Activated gamma-delta T cell treated with Interleukin-2 at 50 U/mL for 16 hours (primary cell): ENCODE data around the gene MYZAP.

Experiments
- DNase-seq: peaks from one replicate; pipeline ENCODE4 v3.0.0-alpha.2; 2020

Gene MYZAP

GRCh38 chr15:57667171-57667849 is 75.6 kb downstream of the MYZAP start:
- no peak for DNase-seq

- no peak for DNase-seq
These were observed 76.3 kb downstream of the MYZAP start for GRCh38 chr15:57668016-57668415.

GRCh38 chr15:57671636-57672035 is 79.9 kb downstream of the MYZAP start:
- DNase-seq = no peak

- no peak for DNase-seq
These were observed 83.9 kb downstream of the MYZAP start for GRCh38 chr15:57675481-57676181.

- DNase-seq = no peak
These were observed 84.9 kb downstream of the MYZAP start for GRCh38 chr15:57676585-57676984.

GRCh38 chr15:57677204-57677603 is 85.5 kb downstream of the MYZAP start:
- DNase-seq = no peak

- DNase-seq = no peak
These were observed 88.3 kb downstream of the MYZAP start for GRCh38 chr15:57680021-57680420.

- no peak for DNase-seq
These were observed 89.3 kb downstream of the MYZAP start for GRCh38 chr15:57681011-57681410.

GRCh38 chr15:57683481-57683880 is 91.8 kb downstream of the MYZAP start:
- no peak for DNase-seq

GRCh38 chr15:57684491-57685151 is 92.9 kb downstream of the MYZAP start:
- no peak for DNase-seq

GRCh38 chr15:57685306-57686095 is 93.8 kb downstream of the MYZAP start:
- no peak for DNase-seq

GRCh38 chr15:57686657-57687056 is 95.0 kb downstream of the MYZAP start:
- DNase-seq = no peak

- DNase-seq = no peak
These were observed 98.8 kb downstream of the MYZAP start for GRCh38 chr15:57690341-57690966.

GRCh38 chr15:57691082-57691481 is 99.4 kb downstream of the MYZAP start:
- DNase-seq = no peak

- DNase-seq = no peak
These were observed 101.0 kb downstream of the MYZAP start for GRCh38 chr15:57692709-57693108.

GRCh38 chr15:57694279-57694678 is 102.6 kb downstream of the MYZAP start:
- no peak for DNase-seq

- no peak for DNase-seq
These were observed 104.4 kb downstream of the MYZAP start for GRCh38 chr15:57696146-57696545.

GRCh38 chr15:57697588-57697987 is 105.9 kb downstream of the MYZAP start:
- no peak for DNase-seq

- no peak for DNase-seq
These were observed 106.5 kb downstream of the MYZAP start for GRCh38 chr15:57698243-57698642.

- DNase-seq = no peak
These were observed 107.3 kb downstream of the MYZAP start for GRCh38 chr15:57698991-57699390.

- no peak for DNase-seq
These were observed 111.7 kb downstream of the MYZAP start for GRCh38 chr15:57703387-57703786.

GRCh38 chr15:57704441-57704840 is 112.7 kb downstream of the MYZAP start:
- no peak for DNase-seq
